ENCODE measurements around the gene PSG1.
"Not testable (repeated sequence)": the region's sequence is repeated elsewhere in the genome, so short reads cannot be mapped to it uniquely, and the experiment has no call there.

Gene PSG1

GRCh38 chr19:42897729-42898128 lies 18.2 kb upstream of the PSG1 start:
- not testable (repeated sequence) for H3K27me3 ChIP-seq (ENCODE audit: low read length); H3K9me3 ChIP-seq (ENCODE audit: insufficient read depth, low read length); H3K9me2 ChIP-seq (replicated peaks; ENCODE audit: insufficient read depth, low read length); H3K4me3 ChIP-seq (ENCODE audit: insufficient read depth, low read length, poor library complexity, severe bottlenecking); H3K79me2 ChIP-seq (ENCODE audit: insufficient read depth, low read length); H3K4me2 ChIP-seq (ENCODE audit: low read depth, low read length, poor library complexity, severe bottlenecking); H2AFZ ChIP-seq (ENCODE audit: low read depth, low read length, severe bottlenecking); H3K27ac ChIP-seq (ENCODE audit: low read depth, low read length); H4K20me1 ChIP-seq (ENCODE audit: low read depth, low read length); H3K36me3 ChIP-seq (ENCODE audit: low read length); H3F3A ChIP-seq (ENCODE audit: insufficient read depth); H3K9ac ChIP-seq (ENCODE audit: low read length)

GRCh38 chr19:42890446-42890845 lies 10.9 kb upstream of the PSG1 start:
- not testable (repeated sequence) for H3K9me2 ChIP-seq (replicated peaks; ENCODE audit: insufficient read depth, low read length); H3K27ac ChIP-seq (ENCODE audit: low read depth, low read length); H3K4me3 ChIP-seq (ENCODE audit: insufficient read depth, low read length, poor library complexity, severe bottlenecking); H3K79me2 ChIP-seq (ENCODE audit: insufficient read depth, low read length); H3K9me3 ChIP-seq (ENCODE audit: insufficient read depth, low read length); H3K27me3 ChIP-seq (ENCODE audit: low read length); H3K4me2 ChIP-seq (ENCODE audit: low read depth, low read length, poor library complexity, severe bottlenecking); H2AFZ ChIP-seq (ENCODE audit: low read depth, low read length, severe bottlenecking); H4K20me1 ChIP-seq (ENCODE audit: low read depth, low read length); H3K9ac ChIP-seq (ENCODE audit: low read length); H3F3A ChIP-seq (ENCODE audit: insufficient read depth); H3K36me3 ChIP-seq (ENCODE audit: low read length)

DNA sequence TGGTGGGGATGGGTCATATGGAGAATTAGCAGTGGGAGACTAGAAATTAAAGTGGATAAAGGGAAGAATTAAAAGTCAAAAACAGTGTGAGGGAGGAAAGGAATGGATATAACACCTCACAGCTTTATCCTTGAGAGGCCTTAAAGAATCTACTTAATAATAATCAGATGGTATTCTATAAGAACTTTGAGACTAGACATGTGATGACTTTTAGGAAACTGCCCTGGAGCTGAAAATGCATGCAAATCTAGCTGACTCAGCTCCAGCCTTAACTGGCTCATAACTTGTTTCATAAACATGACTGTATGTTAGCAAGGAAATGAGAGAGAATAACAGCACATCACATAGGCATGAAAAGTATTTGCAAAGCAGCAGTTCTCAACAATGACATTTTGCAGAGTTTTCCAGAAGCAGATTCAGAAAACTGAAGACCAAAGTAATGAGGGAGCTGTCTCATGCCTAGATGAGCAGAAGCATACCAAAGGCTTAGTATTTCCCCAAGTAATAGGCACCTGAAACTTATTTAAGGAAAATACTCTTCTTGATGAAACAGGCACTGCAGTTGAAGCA lies 8.4 kb upstream of the PSG1 start:
- not testable (repeated sequence) for H3K27me3 ChIP-seq (ENCODE audit: low read length); H2AFZ ChIP-seq (ENCODE audit: low read depth, low read length, severe bottlenecking); H3K79me2 ChIP-seq (ENCODE audit: insufficient read depth, low read length); H3K9me3 ChIP-seq (ENCODE audit: insufficient read depth, low read length); H3F3A ChIP-seq (ENCODE audit: insufficient read depth); H3K4me2 ChIP-seq (ENCODE audit: low read depth, low read length, poor library complexity, severe bottlenecking); H3K27ac ChIP-seq (ENCODE audit: low read depth, low read length); H3K4me3 ChIP-seq (ENCODE audit: insufficient read depth, low read length, poor library complexity, severe bottlenecking); H3K9ac ChIP-seq (ENCODE audit: low read length); H3K36me3 ChIP-seq (ENCODE audit: low read length); H3K9me2 ChIP-seq (replicated peaks; ENCODE audit: insufficient read depth, low read length); H4K20me1 ChIP-seq (ENCODE audit: low read depth, low read length)

DNA sequence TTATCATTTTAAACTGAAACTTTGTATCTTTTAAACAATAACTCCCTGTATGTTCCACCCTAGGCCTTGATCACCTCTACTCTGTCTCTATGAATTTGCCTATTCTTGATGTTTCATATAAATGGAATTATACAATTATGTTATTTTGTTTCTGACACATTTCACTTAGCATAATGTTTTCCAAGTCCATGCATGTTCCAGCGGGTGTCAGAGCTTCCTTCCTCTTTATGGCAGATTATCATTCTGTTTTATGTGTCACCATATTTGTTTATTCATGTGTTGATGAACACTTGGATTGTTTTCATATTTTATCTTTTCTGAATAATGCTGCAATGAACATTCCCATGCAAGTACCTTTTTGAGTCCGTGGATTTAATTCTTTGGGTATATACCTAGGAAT lies 3.2 kb upstream of the PSG1 start:
- not testable (repeated sequence) for H4K20me1 ChIP-seq (ENCODE audit: low read depth, low read length); H3K9me2 ChIP-seq (replicated peaks; ENCODE audit: insufficient read depth, low read length); H2AFZ ChIP-seq (ENCODE audit: low read depth, low read length, severe bottlenecking); H3K79me2 ChIP-seq (ENCODE audit: insufficient read depth, low read length); H3K4me3 ChIP-seq (ENCODE audit: insufficient read depth, low read length, poor library complexity, severe bottlenecking); H3K36me3 ChIP-seq (ENCODE audit: low read length); H3K4me2 ChIP-seq (ENCODE audit: low read depth, low read length, poor library complexity, severe bottlenecking); H3K27me3 ChIP-seq (ENCODE audit: low read length); H3K9me3 ChIP-seq (ENCODE audit: insufficient read depth, low read length); H3F3A ChIP-seq (ENCODE audit: insufficient read depth); H3K9ac ChIP-seq (ENCODE audit: low read length); H3K27ac ChIP-seq (ENCODE audit: low read depth, low read length)

DNA sequence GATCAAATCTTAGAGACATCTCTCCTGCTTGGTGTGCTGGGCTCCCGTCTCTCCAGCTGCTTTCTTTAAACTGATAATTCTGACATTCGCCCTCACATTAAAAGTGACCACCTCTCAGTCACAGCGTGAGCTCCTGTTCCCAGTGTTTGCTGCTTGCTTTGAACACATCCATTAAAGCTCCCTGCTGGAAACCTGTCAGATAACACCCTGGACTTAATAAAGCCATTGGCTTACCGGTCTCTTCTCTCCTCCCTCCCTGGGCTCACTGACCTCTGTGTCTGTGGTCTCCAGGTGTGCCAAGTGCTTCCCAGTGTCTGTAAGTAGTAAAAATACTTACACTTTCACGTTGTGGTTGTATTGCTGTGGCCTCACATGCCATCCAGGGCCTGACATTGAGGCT lies 2.5 kb upstream of the PSG1 start:
- H3K9ac ChIP-seq (ENCODE audit: low read length); H3K4me2 ChIP-seq (ENCODE audit: low read depth, low read length, poor library complexity, severe bottlenecking); H3F3A ChIP-seq (ENCODE audit: insufficient read depth); H3K9me2 ChIP-seq (replicated peaks; ENCODE audit: insufficient read depth, low read length); H3K4me3 ChIP-seq (ENCODE audit: insufficient read depth, low read length, poor library complexity, severe bottlenecking); H2AFZ ChIP-seq (ENCODE audit: low read depth, low read length, severe bottlenecking); H4K20me1 ChIP-seq (ENCODE audit: low read depth, low read length); H3K79me2 ChIP-seq (ENCODE audit: insufficient read depth, low read length); H3K27me3 ChIP-seq (ENCODE audit: low read length); H3K27ac ChIP-seq (ENCODE audit: low read depth, low read length); H3K36me3 ChIP-seq (ENCODE audit: low read length); H3K9me3 ChIP-seq (ENCODE audit: insufficient read depth, low read length): not testable (repeated sequence)

DNA sequence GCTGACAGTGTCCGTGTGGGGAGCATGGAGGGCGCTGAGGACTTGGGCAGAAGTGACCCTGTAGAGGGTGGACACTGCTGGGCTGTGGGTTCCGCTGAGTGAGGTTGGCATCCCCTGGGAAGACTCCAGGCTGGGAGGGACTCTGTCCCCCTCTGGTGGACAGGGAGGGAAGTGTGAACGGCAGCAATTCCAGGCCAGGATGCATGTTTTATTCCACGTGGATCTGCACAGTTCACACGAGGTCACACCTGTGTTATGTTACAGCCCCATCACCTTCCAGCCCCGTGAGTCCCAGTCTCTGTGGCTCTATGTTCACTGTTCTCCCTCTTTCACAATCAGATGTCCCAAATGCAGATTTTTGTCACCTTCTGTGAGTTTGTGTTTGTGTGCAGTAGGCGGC lies 1.8 kb upstream of the PSG1 start:
- not testable (repeated sequence) for H3K79me2 ChIP-seq (ENCODE audit: insufficient read depth, low read length); H3K4me3 ChIP-seq (ENCODE audit: insufficient read depth, low read length, poor library complexity, severe bottlenecking); H3K9ac ChIP-seq (ENCODE audit: low read length); H3K27me3 ChIP-seq (ENCODE audit: low read length); H2AFZ ChIP-seq (ENCODE audit: low read depth, low read length, severe bottlenecking); H3K4me2 ChIP-seq (ENCODE audit: low read depth, low read length, poor library complexity, severe bottlenecking); H4K20me1 ChIP-seq (ENCODE audit: low read depth, low read length); H3F3A ChIP-seq (ENCODE audit: insufficient read depth); H3K9me3 ChIP-seq (ENCODE audit: insufficient read depth, low read length); H3K36me3 ChIP-seq (ENCODE audit: low read length); H3K9me2 ChIP-seq (replicated peaks; ENCODE audit: insufficient read depth, low read length); H3K27ac ChIP-seq (ENCODE audit: low read depth, low read length)
- TF ChIP-seq, protein P1, sequence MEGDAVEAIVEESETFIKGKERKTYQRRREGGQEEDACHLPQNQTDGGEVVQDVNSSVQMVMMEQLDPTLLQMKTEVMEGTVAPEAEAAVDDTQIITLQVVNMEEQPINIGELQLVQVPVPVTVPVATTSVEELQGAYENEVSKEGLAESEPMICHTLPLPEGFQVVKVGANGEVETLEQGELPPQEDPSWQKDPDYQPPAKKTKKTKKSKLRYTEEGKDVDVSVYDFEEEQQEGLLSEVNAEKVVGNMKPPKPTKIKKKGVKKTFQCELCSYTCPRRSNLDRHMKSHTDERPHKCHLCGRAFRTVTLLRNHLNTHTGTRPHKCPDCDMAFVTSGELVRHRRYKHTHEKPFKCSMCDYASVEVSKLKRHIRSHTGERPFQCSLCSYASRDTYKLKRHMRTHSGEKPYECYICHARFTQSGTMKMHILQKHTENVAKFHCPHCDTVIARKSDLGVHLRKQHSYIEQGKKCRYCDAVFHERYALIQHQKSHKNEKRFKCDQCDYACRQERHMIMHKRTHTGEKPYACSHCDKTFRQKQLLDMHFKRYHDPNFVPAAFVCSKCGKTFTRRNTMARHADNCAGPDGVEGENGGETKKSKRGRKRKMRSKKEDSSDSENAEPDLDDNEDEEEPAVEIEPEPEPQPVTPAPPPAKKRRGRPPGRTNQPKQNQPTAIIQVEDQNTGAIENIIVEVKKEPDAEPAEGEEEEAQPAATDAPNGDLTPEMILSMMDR (IDR thresholded peaks at IDR 0.05; ENCODE audit: insufficient read depth, low read length, poor library complexity, severe bottlenecking) = peak; percentile 13

DNA sequence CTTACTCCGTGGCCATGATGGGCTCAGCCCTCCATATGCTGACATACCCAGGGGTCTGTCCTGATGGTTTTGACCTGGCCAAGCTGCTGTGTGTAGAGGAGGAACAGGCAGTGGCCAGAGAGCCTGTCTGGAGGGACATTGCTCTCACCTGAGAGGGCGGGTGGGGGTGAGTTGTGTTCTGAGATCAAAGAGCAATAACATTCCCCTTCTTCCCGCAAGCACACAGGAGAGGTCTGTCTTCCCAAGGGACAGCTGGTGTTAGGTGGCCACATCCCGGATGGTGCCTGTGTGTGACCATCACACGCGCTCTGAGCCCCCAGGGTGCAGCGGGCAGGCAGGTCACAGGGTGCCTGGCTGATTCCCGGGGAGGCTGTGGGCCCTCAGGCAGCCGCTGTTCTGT lies 1.1 kb upstream of the PSG1 start:
- not testable (repeated sequence) for H3K4me2 ChIP-seq (ENCODE audit: low read depth, low read length, poor library complexity, severe bottlenecking); H3K9me2 ChIP-seq (replicated peaks; ENCODE audit: insufficient read depth, low read length); H3K27me3 ChIP-seq (ENCODE audit: low read length); H3K36me3 ChIP-seq (ENCODE audit: low read length); H3K79me2 ChIP-seq (ENCODE audit: insufficient read depth, low read length); H3K4me3 ChIP-seq (ENCODE audit: insufficient read depth, low read length, poor library complexity, severe bottlenecking); H4K20me1 ChIP-seq (ENCODE audit: low read depth, low read length); H3K27ac ChIP-seq (ENCODE audit: low read depth, low read length); H3F3A ChIP-seq (ENCODE audit: insufficient read depth); H3K9ac ChIP-seq (ENCODE audit: low read length); H2AFZ ChIP-seq (ENCODE audit: low read depth, low read length, severe bottlenecking); H3K9me3 ChIP-seq (ENCODE audit: insufficient read depth, low read length)

- H2AFZ ChIP-seq (ENCODE audit: low read depth, low read length, severe bottlenecking); H3K9ac ChIP-seq (ENCODE audit: low read length); H3K4me3 ChIP-seq (ENCODE audit: insufficient read depth, low read length, poor library complexity, severe bottlenecking); H4K20me1 ChIP-seq (ENCODE audit: low read depth, low read length); H3F3A ChIP-seq (ENCODE audit: insufficient read depth); H3K36me3 ChIP-seq (ENCODE audit: low read length); H3K27ac ChIP-seq (ENCODE audit: low read depth, low read length); H3K79me2 ChIP-seq (ENCODE audit: insufficient read depth, low read length); H3K9me3 ChIP-seq (ENCODE audit: insufficient read depth, low read length); H3K4me2 ChIP-seq (ENCODE audit: low read depth, low read length, poor library complexity, severe bottlenecking); H3K9me2 ChIP-seq (replicated peaks; ENCODE audit: insufficient read depth, low read length); H3K27me3 ChIP-seq (ENCODE audit: low read length): not testable (repeated sequence)
Measured at GRCh38 chr19:42876596-42876995, 2.9 kb downstream of the PSG1 start.
